HCT116 (cell line): Measurements from ENCODE around the gene TMEM258. TPM values are rescaled to one million over a fixed set of nuclear protein-coding genes. Genes with fewer than 3 reads are reported as not detected.

Experiments used
- ATAC-seq: fragments of 200-7000 bp; cut with Tn5 transposase; 2 replicates; pipeline ENCODE4 v1.9.1; 2020; ENCODE audit warnings: mild to moderate bottlenecking, moderate library complexity
- BruUV-seq: library from RNA; stranded (reverse); fragments of 400-500 nt; replicated peaks from 2 replicates; lab custom pipeline; 2021; lab: Mats Ljungman, UMichigan
- CTCF ChIA-PET: fragments of 300-600 bp; sonication (Branson Sonifier 250); formaldehyde crosslinking; loops from one replicate; lab custom pipeline; 2021; ENCODE audit warnings: antibody characterized with exemption; lab: Charles Lee
- POLR2A ChIA-PET: fragments of 300-600, 350-600 bp; sonication (Branson Sonifier 250); formaldehyde crosslinking; loops from one replicate; lab custom pipeline; 2021; ENCODE audit warnings: antibody characterized with exemption; lab: Charles Lee
- RAD21 ChIA-PET, 2 experiments: fragments of 300-600 bp; sonication (Branson Sonifier 250); formaldehyde crosslinking; loops; one replicate each; lab custom pipeline; 2023; ENCODE audit warnings: low total read pairs in 2 of 2; ENCODE audit not compliant: uncharacterized antibody in 2 of 2, unreplicated experiment in 2 of 2, low non-redundant PET in 1 of 2; lab: Charles Lee
- DNase-seq: peaks from one replicate; pipeline ENCODE4 v3.0.0-alpha.2; 2010; ENCODE audit warnings: low read depth, low spot score
- H2AFZ ChIP-seq: fragments of 200-600 bp; shearing (Covaris generic), sonication (generic); 2 replicates; pipeline ENCODE4 v1.6.1; 2017; ENCODE audit warnings: low read depth, mixed run types, mixed read lengths, antibody characterized with exemption, low read length; ENCODE audit not compliant: poor library complexity, severe bottlenecking
- H3K27ac ChIP-seq: 2 replicates; pipeline ENCODE4 v1.5.1; 2012; ENCODE audit warnings: low read depth, low read length
- H3K27me3 ChIP-seq: fragments of 200-600 bp; sonication (generic); 2 replicates; pipeline ENCODE4 v1.6.1; 2016; ENCODE audit warnings: mixed run types, low read length, mixed read lengths; ENCODE audit not compliant: insufficient read depth
- H3K36me3 ChIP-seq, 2 experiments: fragments of 200-500 bp in 1 of 2; fragments of 200-600 bp in 1 of 2; sonication (Bioruptor generic) in 1 of 2; sonication (generic) in 1 of 2; 2 replicates each; pipeline versions ENCODE4 v1.5.1 to v1.6.1; 2014 to 2016; ENCODE audit warnings: low read length in 2 of 2, inconsistent platforms in 1 of 2, mixed read lengths in 1 of 2, mixed run types in 1 of 2; ENCODE audit not compliant: insufficient read depth in 2 of 2, control insufficient read depth in 1 of 2
- H3K4me1 ChIP-seq, 2 experiments: fragments of 200-600 bp in 1 of 2; sonication (generic) in 1 of 2; 2 replicates each; pipeline versions ENCODE4 v1.5.1 to v1.6.1; 2012 to 2017; ENCODE audit warnings: low read length in 2 of 2, inconsistent platforms in 1 of 2, mild to moderate bottlenecking in 1 of 2, mixed read lengths in 1 of 2, mixed run types in 1 of 2, moderate library complexity in 1 of 2; ENCODE audit not compliant: insufficient read depth in 2 of 2, control insufficient read depth in 1 of 2
- H3K4me2 ChIP-seq: fragments of 200-600 bp; sonication (generic); 2 replicates; pipeline ENCODE4 v1.6.1; 2017; ENCODE audit warnings: mixed run types, low read length, mixed read lengths
- H3K4me3 ChIP-seq, 2 experiments: fragments of 200-600 bp in 1 of 2; sonication (generic) in 1 of 2; replicated peaks in 1 of 2; 2 replicates each; pipeline ENCODE4 v1.5.1; 2011 to 2016; ENCODE audit warnings: low read length in 2 of 2, control low read depth in 1 of 2, low read depth in 1 of 2, mild to moderate bottlenecking in 1 of 2, mixed read lengths in 1 of 2, mixed run types in 1 of 2
- H3K79me2 ChIP-seq: fragments of 200-600 bp; sonication (generic); 2 replicates; pipeline ENCODE4 v1.6.1; 2017; ENCODE audit warnings: mild to moderate bottlenecking, mixed run types, low read length, moderate library complexity, mixed read lengths; ENCODE audit not compliant: insufficient read depth
- H3K9ac ChIP-seq: fragments of 200-600 bp; sonication (generic); 2 replicates; pipeline ENCODE4 v1.6.1; 2016; ENCODE audit warnings: low read length, mixed read lengths
- H3K9me2 ChIP-seq: fragments of 200-600 bp; sonication (generic), shearing (Covaris generic); 2 replicates; pipeline ENCODE4 v1.6.1; 2017; ENCODE audit warnings: mixed run types, mild to moderate bottlenecking, moderate library complexity; ENCODE audit not compliant: insufficient read depth
- H3K9me3 ChIP-seq, 2 experiments: fragments of 200-500 bp in 1 of 2; fragments of 200-600 bp in 1 of 2; sonication (Bioruptor generic) in 1 of 2; sonication (generic) in 1 of 2; 2 replicates each; pipeline ENCODE4 v1.6.1; 2014 to 2017; ENCODE audit warnings: low read length in 2 of 2, mixed read lengths in 2 of 2, inconsistent platforms in 1 of 2, low read depth in 1 of 2, mild to moderate bottlenecking in 1 of 2, mixed run types in 1 of 2, moderate library complexity in 1 of 2; ENCODE audit not compliant: control insufficient read depth in 1 of 2, insufficient read depth in 1 of 2
- H4K20me1 ChIP-seq: fragments of 200-600 bp; sonication (generic), shearing (Covaris generic); 2 replicates; pipeline ENCODE4 v1.6.1; 2017; ENCODE audit warnings: mixed run types, mild to moderate bottlenecking, moderate library complexity; ENCODE audit not compliant: insufficient read depth
- ATF3 ChIP-seq: IDR thresholded peaks from 2 replicates; pipeline ENCODE4 v1.6.1; 2012
- CBX3 ChIP-seq: IDR thresholded peaks from 2 replicates; pipeline ENCODE4 v1.6.1; 2012; ENCODE audit warnings: low read depth
- CEBPB ChIP-seq: IDR thresholded peaks from 2 replicates; pipeline ENCODE4 v1.6.1; 2012; ENCODE audit warnings: low read depth
- CTCF ChIP-seq, 3 experiments: fragments of 200-600 bp in 1 of 3; sonication (generic) in 1 of 3; IDR thresholded peaks in 2 of 3; conservative IDR thresholded peaks in 1 of 3; 2 replicates each; pipeline ENCODE4 v1.5.1; 2012 to 2017; ENCODE audit warnings: low read depth in 2 of 3, low read length in 2 of 3, antibody characterized with exemption in 1 of 3, borderline replicate concordance in 1 of 3, control low read depth in 1 of 3, mild to moderate bottlenecking in 1 of 3, mixed read lengths in 1 of 3, mixed run types in 1 of 3, moderate library complexity in 1 of 3; ENCODE audit not compliant: insufficient read depth in 1 of 3
- EGR1 ChIP-seq: IDR thresholded peaks from 2 replicates; pipeline ENCODE4 v1.6.1; 2012; ENCODE audit warnings: low read depth
- EZH2 ChIP-seq: fragments of 200-600 bp; sonication (generic); IDR thresholded peaks from 2 replicates; pipeline ENCODE4 v1.6.1; 2017; ENCODE audit warnings: antibody characterized with exemption, mixed run types
- EZH2phosphoT487 ChIP-seq: fragments of 200-600 bp; IDR thresholded peaks from 2 replicates; pipeline ENCODE4 v1.6.1; 2018; ENCODE audit warnings: antibody characterized with exemption, borderline replicate concordance
- JUND ChIP-seq: IDR thresholded peaks from 2 replicates; pipeline ENCODE4 v1.6.1; 2012
- MAX ChIP-seq: IDR thresholded peaks from 2 replicates; pipeline ENCODE4 v1.6.1; 2012
- POLR2A ChIP-seq: IDR thresholded peaks from 2 replicates; pipeline ENCODE4 v1.7.0; 2011; ENCODE audit warnings: borderline replicate concordance; ENCODE audit not compliant: insufficient read depth, insufficient read length; ENCODE audit errors: extremely low read depth
- POLR2AphosphoS5 ChIP-seq: IDR thresholded peaks from 2 replicates; pipeline ENCODE4 v1.6.1; 2011; ENCODE audit warnings: mild to moderate bottlenecking, low read depth, low read length, moderate library complexity
- RAD21 ChIP-seq: IDR thresholded peaks from 2 replicates; pipeline ENCODE4 v1.6.1; 2012; ENCODE audit warnings: low read depth, mild to moderate bottlenecking
- REST ChIP-seq: IDR thresholded peaks from 2 replicates; pipeline ENCODE4 v1.6.1; 2012; ENCODE audit warnings: low read depth
- SIN3A ChIP-seq: IDR thresholded peaks from 2 replicates; pipeline ENCODE4 v1.6.1; 2012; ENCODE audit warnings: low read depth
- SRF ChIP-seq: IDR thresholded peaks from 2 replicates; pipeline ENCODE4 v1.6.1; 2012; ENCODE audit warnings: low read depth
- YY1 ChIP-seq: IDR thresholded peaks from 2 replicates; pipeline ENCODE4 v1.6.1; 2011; ENCODE audit warnings: low read length, low read depth, moderate library complexity, mild to moderate bottlenecking; ENCODE audit not compliant: insufficient replicate concordance; ENCODE audit errors: extremely low read depth
- ZNF274 ChIP-seq: fragments of 200-500 bp; sonication (Bioruptor generic); IDR thresholded peaks from 2 replicates; pipeline ENCODE4 v1.6.1; 2014; ENCODE audit warnings: mild to moderate bottlenecking, low read depth, low read length, inconsistent platforms
- intact Hi-C: fragments of 100-400 bp; cut with micrococcal nuclease; formaldehyde crosslinking; loops from 2 replicates; pipeline ENCODE4 v1.10.0; 2022
- total RNA-seq: library from RNA; stranded (reverse); gene quantifications from one replicate; pipeline ENCODE4 v1.2.1, GENCODE V29; 2021; ENCODE audit not compliant: unreplicated experiment

The TMEM258 gene
- total RNA-seq, 1 experiment from 2014 or later = 160 TPM

DNA sequence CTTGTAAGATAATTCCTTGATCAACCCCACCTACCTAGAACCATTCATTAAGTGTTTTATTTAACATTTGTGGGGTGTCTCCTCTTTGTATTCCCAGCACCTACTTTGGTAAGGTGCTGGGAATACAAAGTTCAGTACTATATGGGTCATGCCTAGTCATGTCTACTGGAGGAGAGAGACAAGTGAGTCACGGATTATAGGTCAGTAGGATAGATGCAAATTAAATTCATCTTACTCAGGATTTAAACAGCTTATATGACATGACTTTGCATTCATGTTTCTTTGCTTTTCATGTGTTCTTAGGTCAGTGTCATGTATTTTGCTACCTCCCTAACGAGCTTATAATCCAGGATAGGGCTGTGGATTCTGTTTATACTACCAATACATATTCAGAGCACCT lies 27.8 kb upstream of the TMEM258 start:
- no TSS peak for BruUV-seq
- no peaks in the 10 kb centered on the region for H3K9me2 ChIP-seq
- POLR2A ChIA-PET = interaction anchor here (1.0 to 1.7 kb wide), 2 partner anchors 23 to 127 kb away, joined by 3 read pairs; no protein-coding TSS in a partner anchor
- RAD21 ChIA-PET = no interaction called here
- intact Hi-C loops = no loop called here
- DNase-seq = no peak
- H3K4me3 ChIP-seq = no peak overlapping the region
- no peaks in the 10 kb centered on the region for H3K9me3 ChIP-seq
- no peak for ATAC-seq
- H3K27ac ChIP-seq = peak overlapping the region; percentile 46
- CTCF ChIA-PET = interaction anchor here (1.7 kb wide), 1 partner anchor 288 kb away, joined by 5 read pairs; no protein-coding TSS in a partner anchor
- H2AFZ ChIP-seq = no peak overlapping the region
- TF ChIP-seq MAX (no peak), CEBPB (no peak), CTCF (IDR thresholded peaks at IDR 0.05 in 2 of 3, conservative IDR thresholded peaks at IDR 0.05 in 1 of 3; ENCODE audit: borderline replicate concordance in 1 of 3, insufficient read depth in 1 of 3, low read depth in 2 of 3, low read length in 2 of 3) (no peak), JUND (no peak), EGR1 (no peak), CBX3 (no peak), ZNF274 (no peak), POLR2A (no peak), YY1 (no peak), EZH2phosphoT487 (no peak), SRF (no peak), ATF3 (no peak), POLR2AphosphoS5 (no peak), EZH2 (no peak), RAD21 (no peak), SIN3A (no peak), REST (no peak)
- H3K27me3 ChIP-seq = no peaks in the 10 kb centered on the region
- H3K4me1 ChIP-seq = peaks cover 28 to 45% of the 10 kb centered on the region in 2 experiments
- H3K9ac ChIP-seq = peak overlapping the region; percentile 23; the same call in 1 of the 2 replicates
- peaks cover 9% of the 10 kb centered on the region for H3K79me2 ChIP-seq
- no peaks in the 10 kb centered on the region for H4K20me1 ChIP-seq
- no peaks in the 10 kb centered on the region for H3K36me3 ChIP-seq
- H3K4me2 ChIP-seq = peak overlapping the region; percentile 64
